Caco-2 (cell line): ENCODE results near the gene REEP3. TPM values are rescaled to one million over a fixed set of nuclear protein-coding genes. Genes with fewer than 3 reads are reported as not detected.

Experiments
- BruUV-seq: library from RNA; stranded (reverse); fragments of 400-500 nt; replicated peaks from 2 replicates; lab custom pipeline; 2021; lab: Mats Ljungman, UMichigan
- CTCF ChIA-PET: fragments of 300-600 bp; sonication (Branson Sonifier 250); formaldehyde crosslinking; loops from one replicate; lab custom pipeline; 2022; ENCODE audit warnings: antibody characterized with exemption; lab: Charles Lee
- POLR2A ChIA-PET: fragments of 300-600 bp; sonication (Branson Sonifier 250); formaldehyde crosslinking; loops from one replicate; lab custom pipeline; 2022; ENCODE audit warnings: antibody characterized with exemption; lab: Charles Lee
- DNase-seq, 2 experiments: peaks; one replicate each; pipeline versions ENCODE4 v3.0.0 to v3.0.0-alpha.2; 2020 to 2022
- H3K27me3 ChIP-seq: replicated peaks from 2 replicates; pipeline ENCODE4 v1.6.0; 2011; ENCODE audit warnings: low read length; ENCODE audit not compliant: control insufficient read depth, insufficient read depth
- H3K36me3 ChIP-seq: 2 replicates; pipeline ENCODE4 v1.5.1; 2011; ENCODE audit warnings: low read length; ENCODE audit not compliant: control insufficient read depth, insufficient read depth
- H3K4me1 ChIP-seq: fragments of 250-450 bp; sonication (Bioruptor Pico); 2 replicates; pipeline ENCODE4 v1.5.1; 2020; ENCODE audit warnings: mild to moderate bottlenecking
- H3K4me3 ChIP-seq: 2 replicates; pipeline ENCODE4 v1.5.1; 2011; ENCODE audit warnings: low read depth, mild to moderate bottlenecking, control low read depth, low read length
- H3K9me3 ChIP-seq: fragments of 250-450 bp; sonication (Bioruptor Pico); 2 replicates; pipeline ENCODE4 v1.5.1; 2020; ENCODE audit warnings: mild to moderate bottlenecking, moderate library complexity
- H3K27ac Mint-ChIP-seq: one replicate; pipeline ENCODE4 v1.8.0; 2022; ENCODE audit warnings: mixed read lengths; ENCODE audit not compliant: unreplicated experiment
- H3K27me3 Mint-ChIP-seq: one replicate; pipeline ENCODE4 v1.8.0; 2022; ENCODE audit warnings: mixed read lengths; ENCODE audit not compliant: insufficient read depth, unreplicated experiment
- H3K36me3 Mint-ChIP-seq: one replicate; pipeline ENCODE4 v1.8.0; 2022; ENCODE audit warnings: mild to moderate bottlenecking, mixed read lengths; ENCODE audit not compliant: insufficient read depth, unreplicated experiment
- H3K4me1 Mint-ChIP-seq: one replicate; pipeline ENCODE4 v1.8.0; 2022; ENCODE audit warnings: low read depth, mixed read lengths; ENCODE audit not compliant: unreplicated experiment
- H3K4me3 Mint-ChIP-seq: one replicate; pipeline ENCODE4 v1.8.0; 2022; ENCODE audit warnings: mild to moderate bottlenecking, moderate library complexity, mixed read lengths; ENCODE audit not compliant: unreplicated experiment
- H3K9me3 Mint-ChIP-seq: one replicate; pipeline ENCODE4 v1.8.0; 2022; ENCODE audit warnings: mixed read lengths; ENCODE audit not compliant: unreplicated experiment
- intact Hi-C: fragments of 100-400 bp; cut with micrococcal nuclease; formaldehyde crosslinking; loops from one replicate; pipeline ENCODE4 v1.10.0; 2022; ENCODE audit not compliant: unreplicated experiment
- total RNA-seq: library from RNA; stranded (reverse); gene quantifications from 2 replicates; pipeline ENCODE4 v1.2.3, GENCODE V29; 2022
- TF ChIP-seq, protein P1 (sequence below), 2 experiments: fragments of 200-600 bp in 1 of 2; IDR thresholded peaks; 1 replicate in 1 of 2; 2 replicates in 1 of 2; pipeline versions ENCODE4 v1.5.1 to v1.8.0; 2011 to 2022; ENCODE audit warnings: antibody characterized with exemption in 1 of 2, control low read depth in 1 of 2, inconsistent platforms in 1 of 2, low read depth in 1 of 2, low read length in 1 of 2, mild to moderate bottlenecking in 1 of 2, moderate library complexity in 1 of 2; ENCODE audit not compliant: insufficient read depth in 1 of 2, severe bottlenecking in 1 of 2, unreplicated experiment in 1 of 2

The REEP3 gene
- total RNA-seq, 1 experiment from 2014 or later: 66.4 TPM

DNA sequence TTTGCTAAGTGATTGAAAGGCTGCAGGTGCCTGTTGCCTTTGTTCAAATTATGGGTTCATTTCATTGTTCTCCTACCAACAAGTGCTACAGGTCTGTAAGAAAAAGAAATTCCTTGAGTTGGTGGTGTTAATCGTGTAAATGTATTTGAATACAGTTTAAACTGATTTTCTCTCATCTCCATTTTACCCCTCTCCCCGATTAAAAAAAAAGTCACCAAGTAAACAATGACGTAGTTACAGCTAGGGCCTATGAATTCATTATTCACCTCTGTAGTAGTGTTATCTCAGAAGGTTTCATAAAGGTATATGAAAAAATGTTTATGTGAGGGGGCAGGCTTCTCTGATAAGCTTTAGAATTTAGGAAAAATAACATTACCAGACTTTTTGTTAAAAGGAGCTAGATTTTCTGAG lies 1.1 kb downstream of the REEP3 start:
- H3K27me3 Mint-ChIP-seq: no peaks in the 10 kb centered on the region
- CTCF ChIA-PET: interaction anchor here (1.1 to 1.5 kb wide), 2 partner anchors 198 to 356 kb away, joined by 3 read pairs; no protein-coding TSS in a partner anchor
- intact Hi-C loops: loop anchor here (1.0 to 10.0 kb wide), 5 partner anchors 56 to 307 kb away; no protein-coding TSS in a partner anchor

DNA sequence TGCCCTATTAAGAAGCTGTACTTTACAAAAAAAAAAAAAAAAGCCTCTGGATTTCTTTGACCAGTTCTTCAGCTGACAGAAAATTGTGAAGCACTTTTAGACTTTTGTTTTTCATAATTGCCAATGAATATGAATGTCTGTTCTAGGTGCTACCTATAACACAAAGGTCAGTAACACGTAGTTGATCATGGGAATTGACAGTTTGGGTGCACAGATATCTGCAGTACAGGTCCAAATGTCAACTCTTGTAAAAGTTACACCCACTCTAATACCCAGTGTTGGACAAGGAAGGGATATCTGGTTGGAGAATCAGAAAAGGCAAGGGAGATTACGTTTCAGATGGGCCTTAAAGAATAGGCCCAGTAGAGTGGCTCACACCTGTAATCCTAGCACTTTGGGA lies 1.8 kb downstream of the REEP3 start:
- Mint-ChIP-seq H3K36me3 (peaks cover 27% of the 10 kb centered on the region), H3K27me3 (no peaks in the 10 kb centered on the region), H3K9me3 (peaks cover 11% of the 10 kb centered on the region), H3K4me1 (peaks cover 37% of the 10 kb centered on the region), H3K27ac (peak overlapping the region; percentile 92), H3K4me3 (peak overlapping the region; percentile 83)
- ChIA-PET POLR2A (interaction anchor here (0.6 kb wide), 2 partner anchors 56 to 198 kb away, joined by 3 to 7 read pairs; no protein-coding TSS in a partner anchor), CTCF (interaction anchor here (1.1 to 1.5 kb wide), 2 partner anchors 197 to 357 kb away, joined by 3 read pairs; no protein-coding TSS in a partner anchor)
- DNase-seq: no peak
- Histone ChIP-seq H3K36me3 (0 out of 2 replicates have a peak, but pooled peaks cover 1% of the 10 kb centered on the region), H3K9me3 (no peaks in the 10 kb centered on the region), H3K4me1 (peaks cover 17% of the 10 kb centered on the region), H3K27me3 (no peaks in the 10 kb centered on the region), H3K4me3 (no peak overlapping the region)
- intact Hi-C loops: loop anchor here (1.0 to 10.0 kb wide), 5 partner anchors 57 to 308 kb away; no protein-coding TSS in a partner anchor
- no TSS peak for BruUV-seq
- TF ChIP-seq, protein P1, sequence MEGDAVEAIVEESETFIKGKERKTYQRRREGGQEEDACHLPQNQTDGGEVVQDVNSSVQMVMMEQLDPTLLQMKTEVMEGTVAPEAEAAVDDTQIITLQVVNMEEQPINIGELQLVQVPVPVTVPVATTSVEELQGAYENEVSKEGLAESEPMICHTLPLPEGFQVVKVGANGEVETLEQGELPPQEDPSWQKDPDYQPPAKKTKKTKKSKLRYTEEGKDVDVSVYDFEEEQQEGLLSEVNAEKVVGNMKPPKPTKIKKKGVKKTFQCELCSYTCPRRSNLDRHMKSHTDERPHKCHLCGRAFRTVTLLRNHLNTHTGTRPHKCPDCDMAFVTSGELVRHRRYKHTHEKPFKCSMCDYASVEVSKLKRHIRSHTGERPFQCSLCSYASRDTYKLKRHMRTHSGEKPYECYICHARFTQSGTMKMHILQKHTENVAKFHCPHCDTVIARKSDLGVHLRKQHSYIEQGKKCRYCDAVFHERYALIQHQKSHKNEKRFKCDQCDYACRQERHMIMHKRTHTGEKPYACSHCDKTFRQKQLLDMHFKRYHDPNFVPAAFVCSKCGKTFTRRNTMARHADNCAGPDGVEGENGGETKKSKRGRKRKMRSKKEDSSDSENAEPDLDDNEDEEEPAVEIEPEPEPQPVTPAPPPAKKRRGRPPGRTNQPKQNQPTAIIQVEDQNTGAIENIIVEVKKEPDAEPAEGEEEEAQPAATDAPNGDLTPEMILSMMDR (IDR thresholded peaks at IDR 0.05; ENCODE audit: insufficient read depth in 1 of 2, low read depth in 1 of 2, low read length in 1 of 2, severe bottlenecking in 1 of 2, unreplicated experiment in 1 of 2): no peak

More for the DNA sequence above, 1.1 kb downstream of the REEP3 start:
- Mint-ChIP-seq H3K4me1 (peaks cover 42% of the 10 kb centered on the region), H3K27ac (peak overlapping the region; percentile 92), H3K9me3 (peaks cover 11% of the 10 kb centered on the region), H3K4me3 (peak overlapping the region; percentile 83), H3K36me3 (peaks cover 27% of the 10 kb centered on the region)
- H3K36me3 ChIP-seq: 0 out of 2 replicates have a peak, but pooled peaks cover 1% of the 10 kb centered on the region
- BruUV-seq: TSS peak; percentile 51
- TF ChIP-seq, protein P1 (IDR thresholded peaks at IDR 0.05; ENCODE audit: insufficient read depth in 1 of 2, low read depth in 1 of 2, low read length in 1 of 2, severe bottlenecking in 1 of 2, unreplicated experiment in 1 of 2): no peak
- H3K4me3 ChIP-seq: peak overlapping the region; percentile 96
- POLR2A ChIA-PET: interaction anchor here (0.5 to 1.0 kb wide), 6 partner anchors 17 to 211 kb away, joined by 3 to 7 read pairs (median 4); no protein-coding TSS in a partner anchor
- H3K9me3 ChIP-seq: no peaks in the 10 kb centered on the region
- no peaks in the 10 kb centered on the region for H3K27me3 ChIP-seq
- peaks cover 17% of the 10 kb centered on the region for H3K4me1 ChIP-seq
- no peak for DNase-seq

DNA sequence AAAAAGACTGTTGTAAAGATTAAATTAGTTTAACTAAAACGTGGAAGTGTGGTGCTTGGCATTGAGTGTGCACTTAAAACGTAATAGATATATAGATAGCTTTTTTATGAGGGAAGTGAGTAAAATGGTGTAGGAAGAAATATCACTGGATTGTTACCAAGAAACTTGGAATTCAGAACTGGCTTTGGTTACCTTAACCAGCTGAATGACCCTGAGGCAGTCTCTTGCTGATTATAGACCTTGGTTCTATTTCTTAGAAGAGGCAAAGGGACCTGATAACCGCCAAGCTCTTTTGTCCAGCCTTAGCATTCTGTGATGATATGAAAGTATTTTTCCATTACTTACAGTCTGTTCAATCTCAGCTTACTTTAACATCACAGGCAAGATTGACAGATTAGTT lies 3.8 kb downstream of the REEP3 start:
- no TSS peak for BruUV-seq
- peaks cover 22% of the 10 kb centered on the region for H3K36me3 Mint-ChIP-seq
- no peak overlapping the region for H3K4me3 ChIP-seq
- ChIA-PET POLR2A (interaction anchor here (0.7 kb wide), 1 partner anchor 192 kb away, joined by 5 read pairs; no protein-coding TSS in a partner anchor), CTCF (no interaction called here)
- peaks cover under 1% of the 10 kb centered on the region for H3K9me3 Mint-ChIP-seq
- no peaks in the 10 kb centered on the region for H3K27me3 ChIP-seq
- 0 out of 2 replicates have a peak, but pooled peaks cover 1% of the 10 kb centered on the region for H3K36me3 ChIP-seq
- intact Hi-C loops: loop anchor here (10.0 kb wide), 2 partner anchors 190 to 310 kb away; no protein-coding TSS in a partner anchor
- H3K27me3 Mint-ChIP-seq: no peaks in the 10 kb centered on the region
- DNase-seq: no peak
- no peak overlapping the region for H3K4me3 Mint-ChIP-seq
- H3K9me3 ChIP-seq: no peaks in the 10 kb centered on the region
- peaks cover 22% of the 10 kb centered on the region for H3K4me1 Mint-ChIP-seq
- no peak overlapping the region for H3K27ac Mint-ChIP-seq
- TF ChIP-seq, protein P1 (IDR thresholded peaks at IDR 0.05; ENCODE audit: insufficient read depth in 1 of 2, low read depth in 1 of 2, low read length in 1 of 2, severe bottlenecking in 1 of 2, unreplicated experiment in 1 of 2): no peak
- peaks cover 15% of the 10 kb centered on the region for H3K4me1 ChIP-seq
